Sigmoid colon (tissue), 4 donors: ENCODE data around the gene MGAT4C.

ENCODE experiments used
- EP300 ChIP-seq, 4 donors: sonication (generic); formaldehyde crosslinking; IDR thresholded peaks; one replicate each; pipeline ENCODE4 v1.6.1; 2017; ENCODE audit warnings: antibody characterized with exemption in 4 of 4
- POLR2AphosphoS5 ChIP-seq, 4 donors: sonication (generic); formaldehyde crosslinking; IDR thresholded peaks; one replicate each; pipeline ENCODE4 v1.6.1; 2017; ENCODE audit warnings: antibody characterized with exemption in 4 of 4
- TF ChIP-seq, protein P1 (sequence below), 4 experiments: fragments of 450-650 bp in 3 of 4; fragments of 200-600 bp in 1 of 4; IDR thresholded peaks; one replicate each; pipeline ENCODE4 v1.5.1; 2016 to 2019; ENCODE audit warnings: antibody characterized with exemption in 4 of 4, mild to moderate bottlenecking in 3 of 4, moderate library complexity in 2 of 4

- TF ChIP-seq EP300 (IDR thresholded peaks at IDR 0.05) (no peak), POLR2AphosphoS5 (IDR thresholded peaks at IDR 0.05) (no peak)
- TF ChIP-seq, protein P1, sequence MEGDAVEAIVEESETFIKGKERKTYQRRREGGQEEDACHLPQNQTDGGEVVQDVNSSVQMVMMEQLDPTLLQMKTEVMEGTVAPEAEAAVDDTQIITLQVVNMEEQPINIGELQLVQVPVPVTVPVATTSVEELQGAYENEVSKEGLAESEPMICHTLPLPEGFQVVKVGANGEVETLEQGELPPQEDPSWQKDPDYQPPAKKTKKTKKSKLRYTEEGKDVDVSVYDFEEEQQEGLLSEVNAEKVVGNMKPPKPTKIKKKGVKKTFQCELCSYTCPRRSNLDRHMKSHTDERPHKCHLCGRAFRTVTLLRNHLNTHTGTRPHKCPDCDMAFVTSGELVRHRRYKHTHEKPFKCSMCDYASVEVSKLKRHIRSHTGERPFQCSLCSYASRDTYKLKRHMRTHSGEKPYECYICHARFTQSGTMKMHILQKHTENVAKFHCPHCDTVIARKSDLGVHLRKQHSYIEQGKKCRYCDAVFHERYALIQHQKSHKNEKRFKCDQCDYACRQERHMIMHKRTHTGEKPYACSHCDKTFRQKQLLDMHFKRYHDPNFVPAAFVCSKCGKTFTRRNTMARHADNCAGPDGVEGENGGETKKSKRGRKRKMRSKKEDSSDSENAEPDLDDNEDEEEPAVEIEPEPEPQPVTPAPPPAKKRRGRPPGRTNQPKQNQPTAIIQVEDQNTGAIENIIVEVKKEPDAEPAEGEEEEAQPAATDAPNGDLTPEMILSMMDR (IDR thresholded peaks at IDR 0.05): no peak
Measured at GRCh38 chr12:86260183-86260582, 4.0 kb upstream of the MGAT4C start.
